HEK293 (cell line): ENCODE results near the gene CCNY.

Source experiments
- CTCF ChIA-PET: fragments of 350-600 bp; formaldehyde crosslinking; extraction: SDS; loops from one replicate; lab custom pipeline; 2021; ENCODE audit warnings: antibody characterized with exemption; lab: Yijun Ruan, JAX
- POLR2A ChIA-PET: fragments of 300-600 bp; formaldehyde crosslinking; extraction: SDS; loops from one replicate; lab custom pipeline; 2020; ENCODE audit warnings: antibody characterized with exemption, inconsistent platforms; lab: Yijun Ruan, JAX
- H3K27ac ChIP-seq: fragments of 200-500 bp; sonication (Bioruptor generic); 2 replicates; pipeline ENCODE4 v1.5.1; 2014; ENCODE audit warnings: low read depth, low read length, control low read depth, inconsistent platforms; ENCODE audit errors: extremely low read depth
- H3K36me3 ChIP-seq, 2 experiments: fragments of 200-500 bp in 1 of 2; sonication (Bioruptor generic) in 1 of 2; 1 replicate in 1 of 2; 2 replicates in 1 of 2; pipeline ENCODE4 v1.5.1; 2014 to 2017; ENCODE audit warnings: inconsistent platforms in 2 of 2, low read length in 2 of 2; ENCODE audit not compliant: control insufficient read depth in 2 of 2, insufficient read depth in 1 of 2
- H3K4me1 ChIP-seq: fragments of 200-500 bp; sonication (Bioruptor generic); 2 replicates; pipeline ENCODE4 v1.5.1; 2014; ENCODE audit warnings: mild to moderate bottlenecking, low read length, inconsistent platforms; ENCODE audit not compliant: control insufficient read depth, insufficient read depth
- H3K4me3 ChIP-seq: 2 replicates; pipeline ENCODE4 v1.5.1; 2011; ENCODE audit warnings: low read depth, mild to moderate bottlenecking, control low read depth, low read length, moderate library complexity
- H3K9me3 ChIP-seq: fragments of 200-500 bp; sonication (Bioruptor generic); 2 replicates; pipeline ENCODE4 v1.5.1; 2014; ENCODE audit warnings: low read depth, low read length, inconsistent platforms; ENCODE audit not compliant: control insufficient read depth, insufficient read depth
- GLIS1 ChIP-seq: fragments of 450-650 bp; formaldehyde crosslinking; IDR thresholded peaks from 2 replicates; pipeline ENCODE4 v1.5.1; 2016; ENCODE audit warnings: missing biosample characterization, missing genetic modification characterization
- KLF16 ChIP-seq: fragments of 450-650 bp; formaldehyde crosslinking; IDR thresholded peaks from 2 replicates; pipeline ENCODE4 v1.5.1; 2017; ENCODE audit warnings: missing biosample characterization, missing genetic modification characterization
- WT1 ChIP-seq: fragments of 450-650 bp; formaldehyde crosslinking; IDR thresholded peaks from 2 replicates; pipeline ENCODE4 v1.5.1; 2016; ENCODE audit warnings: missing biosample characterization, missing genetic modification characterization
- YY1 ChIP-seq: fragments of 450-650 bp; formaldehyde crosslinking; IDR thresholded peaks from 2 replicates; pipeline ENCODE4 v1.5.1; 2018; ENCODE audit warnings: missing biosample characterization, missing genetic modification characterization
- ZIC2 ChIP-seq: fragments of 450-650 bp; formaldehyde crosslinking; IDR thresholded peaks from 2 replicates; pipeline ENCODE4 v1.5.1; 2016; ENCODE audit warnings: missing biosample characterization, missing genetic modification characterization
- ZNF112 ChIP-seq: fragments of 450-650 bp; formaldehyde crosslinking; IDR thresholded peaks from 2 replicates; pipeline ENCODE4 v1.5.0; 2017; ENCODE audit warnings: missing biosample characterization, missing genetic modification characterization
- ZNF223 ChIP-seq: fragments of 450-650 bp; formaldehyde crosslinking; IDR thresholded peaks from 2 replicates; pipeline ENCODE4 v1.5.1; 2016; ENCODE audit warnings: missing biosample characterization, missing genetic modification characterization
- ZNF24 ChIP-seq: fragments of 450-650 bp; formaldehyde crosslinking; IDR thresholded peaks from 2 replicates; pipeline ENCODE4 v1.5.1; 2016; ENCODE audit warnings: missing biosample characterization, missing genetic modification characterization
- ZNF514 ChIP-seq: fragments of 450-650 bp; formaldehyde crosslinking; IDR thresholded peaks from 2 replicates; pipeline ENCODE4 v1.5.1; 2016; ENCODE audit warnings: missing biosample characterization, missing genetic modification characterization
- TF ChIP-seq, protein P1 (sequence below): fragments of 450-650 bp; formaldehyde crosslinking; conservative IDR thresholded peaks from 2 replicates; pipeline ENCODE4 v1.5.1; 2016; ENCODE audit warnings: low read depth, missing biosample characterization, missing genetic modification characterization
- TF ChIP-seq, protein P2 (sequence below): fragments of 450-650 bp; formaldehyde crosslinking; IDR thresholded peaks from 2 replicates; pipeline ENCODE4 v1.5.1; 2017; ENCODE audit warnings: missing biosample characterization, missing genetic modification characterization
- TF ChIP-seq, protein P3 (sequence below): fragments of 450-650 bp; formaldehyde crosslinking; IDR thresholded peaks from 2 replicates; pipeline ENCODE4 v1.5.1; 2016; ENCODE audit warnings: missing biosample characterization, missing genetic modification characterization
- TF ChIP-seq, protein P4 (sequence below): fragments of 450-650 bp; formaldehyde crosslinking; IDR thresholded peaks from 2 replicates; pipeline ENCODE4 v1.5.1; 2016; ENCODE audit warnings: missing biosample characterization, missing genetic modification characterization
- TF ChIP-seq, protein P5 (sequence below): fragments of 450-650 bp; formaldehyde crosslinking; IDR thresholded peaks from 2 replicates; pipeline ENCODE4; 2016; ENCODE audit warnings: missing biosample characterization, missing genetic modification characterization

Gene CCNY

DNA sequence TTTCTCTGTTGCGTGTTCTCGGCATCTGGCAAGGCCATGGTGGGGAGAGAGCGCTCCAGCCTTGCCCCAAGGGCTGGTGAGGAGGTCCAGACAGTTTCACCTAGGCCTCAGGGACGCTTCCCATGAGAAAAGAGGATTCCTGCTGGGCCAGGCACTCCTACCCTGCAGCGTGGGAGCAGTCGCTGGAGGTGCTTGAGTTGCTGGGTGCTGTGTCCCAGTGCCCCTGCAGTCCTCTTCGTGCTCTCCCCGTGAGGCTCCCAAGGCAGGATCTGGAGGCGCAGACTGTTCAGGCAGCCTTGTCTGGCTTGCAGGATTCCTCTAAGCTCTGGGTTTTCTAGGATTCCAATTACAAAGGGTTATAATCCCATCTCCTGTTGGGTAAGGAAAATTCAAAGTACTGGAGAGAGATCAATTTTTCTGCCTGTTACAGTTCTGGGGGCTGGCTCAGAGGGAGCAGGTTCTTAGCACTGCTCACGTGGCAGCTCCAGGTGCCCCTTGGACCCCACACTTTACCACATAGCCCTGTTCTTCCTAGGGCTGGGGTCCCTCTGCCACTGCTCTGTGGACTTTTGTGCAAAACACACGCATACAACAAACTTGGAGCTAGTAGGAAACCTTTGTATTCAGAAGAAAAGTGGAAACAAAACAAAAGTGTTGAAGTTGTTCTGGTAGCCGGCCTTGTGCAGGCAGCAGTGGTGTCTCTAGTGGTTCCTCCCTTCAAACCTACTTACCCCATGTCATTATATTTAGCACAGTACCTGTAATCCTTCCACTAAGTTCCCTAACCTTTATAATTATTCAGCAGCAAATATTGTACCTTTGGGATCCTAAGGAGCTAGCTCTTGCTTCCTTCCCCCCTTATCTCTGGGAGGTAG lies 60.5 kb downstream of the CCNY start:
- ChIA-PET CTCF (no interaction called here), POLR2A (no interaction called here)
- Histone ChIP-seq H3K27ac (no peak overlapping the region), H3K36me3 (no peaks in the 10 kb centered on the region), H3K4me3 (no peak overlapping the region), H3K4me1 (peaks cover 5% of the 10 kb centered on the region), H3K9me3 (no peaks in the 10 kb centered on the region)
- no peak for TF ChIP-seq YY1 (tag by site-specific recombination)
- TF ChIP-seq, protein P1, sequence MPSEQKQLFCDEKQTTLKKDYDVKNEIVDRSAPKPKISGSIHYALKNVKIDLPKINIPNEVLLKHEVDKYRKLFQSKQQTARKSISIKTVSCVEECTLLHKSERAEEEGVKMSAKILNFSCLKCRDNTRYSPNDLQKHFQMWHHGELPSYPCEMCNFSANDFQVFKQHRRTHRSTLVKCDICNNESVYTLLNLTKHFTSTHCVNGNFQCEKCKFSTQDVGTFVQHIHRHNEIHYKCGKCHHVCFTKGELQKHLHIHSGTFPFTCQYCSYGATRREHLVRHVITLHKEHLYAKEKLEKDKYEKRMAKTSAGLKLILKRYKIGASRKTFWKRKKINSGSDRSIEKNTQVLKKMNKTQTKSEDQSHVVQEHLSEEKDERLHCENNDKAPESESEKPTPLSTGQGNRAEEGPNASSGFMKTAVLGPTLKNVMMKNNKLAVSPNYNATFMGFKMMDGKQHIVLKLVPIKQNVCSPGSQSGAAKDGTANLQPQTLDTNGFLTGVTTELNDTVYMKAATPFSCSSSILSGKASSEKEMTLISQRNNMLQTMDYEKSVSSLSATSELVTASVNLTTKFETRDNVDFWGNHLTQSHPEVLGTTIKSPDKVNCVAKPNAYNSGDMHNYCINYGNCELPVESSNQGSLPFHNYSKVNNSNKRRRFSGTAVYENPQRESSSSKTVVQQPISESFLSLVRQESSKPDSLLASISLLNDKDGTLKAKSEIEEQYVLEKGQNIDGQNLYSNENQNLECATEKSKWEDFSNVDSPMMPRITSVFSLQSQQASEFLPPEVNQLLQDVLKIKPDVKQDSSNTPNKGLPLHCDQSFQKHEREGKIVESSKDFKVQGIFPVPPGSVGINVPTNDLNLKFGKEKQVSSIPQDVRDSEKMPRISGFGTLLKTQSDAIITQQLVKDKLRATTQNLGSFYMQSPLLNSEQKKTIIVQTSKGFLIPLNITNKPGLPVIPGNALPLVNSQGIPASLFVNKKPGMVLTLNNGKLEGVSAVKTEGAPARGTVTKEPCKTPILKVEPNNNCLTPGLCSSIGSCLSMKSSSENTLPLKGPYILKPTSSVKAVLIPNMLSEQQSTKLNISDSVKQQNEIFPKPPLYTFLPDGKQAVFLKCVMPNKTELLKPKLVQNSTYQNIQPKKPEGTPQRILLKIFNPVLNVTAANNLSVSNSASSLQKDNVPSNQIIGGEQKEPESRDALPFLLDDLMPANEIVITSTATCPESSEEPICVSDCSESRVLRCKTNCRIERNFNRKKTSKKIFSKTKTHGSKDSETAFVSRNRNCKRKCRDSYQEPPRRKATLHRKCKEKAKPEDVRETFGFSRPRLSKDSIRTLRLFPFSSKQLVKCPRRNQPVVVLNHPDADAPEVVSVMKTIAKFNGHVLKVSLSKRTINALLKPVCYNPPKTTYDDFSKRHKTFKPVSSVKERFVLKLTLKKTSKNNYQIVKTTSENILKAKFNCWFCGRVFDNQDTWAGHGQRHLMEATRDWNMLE, result no peak
- TF ChIP-seq KLF16 (tag by site-specific recombination), result no peak
- peak; percentile 58 for TF ChIP-seq ZIC2 (tag by site-specific recombination)
- TF ChIP-seq ZNF24 (tag by site-specific recombination), result no peak
- TF ChIP-seq ZNF223 (tag by site-specific recombination), result no peak
- TF ChIP-seq ZNF514 (tag by site-specific recombination), result no peak

DNA sequence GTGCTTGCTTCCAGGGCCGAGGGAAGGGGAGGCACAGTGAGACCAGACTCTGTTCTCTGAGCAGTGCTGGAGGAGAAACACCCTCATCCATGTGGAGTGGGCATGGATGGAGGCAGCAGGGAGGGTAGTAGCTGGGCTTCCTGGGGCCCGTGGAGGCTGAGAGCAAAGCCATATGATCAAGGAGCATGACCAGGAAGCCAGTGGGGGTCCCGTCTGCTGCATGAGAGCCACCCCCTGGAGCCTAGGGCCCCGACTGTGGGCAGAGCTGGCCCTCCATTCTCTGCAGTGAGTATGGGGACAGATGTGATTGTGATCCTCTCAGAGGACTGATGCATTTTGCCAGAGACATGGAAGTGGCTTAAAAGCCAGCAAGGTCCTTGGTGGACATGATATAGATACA lies 61.6 kb downstream of the CCNY start:
- H3K9me3 ChIP-seq, result no peaks in the 10 kb centered on the region
- H3K4me1 ChIP-seq, result peaks cover 5% of the 10 kb centered on the region
- no peaks in the 10 kb centered on the region for H3K36me3 ChIP-seq
- POLR2A ChIA-PET, result no interaction called here
- CTCF ChIA-PET, result no interaction called here
- TF ChIP-seq GLIS1 (tag by site-specific recombination), result peak; percentile 89
- TF ChIP-seq ZIC2 (tag by site-specific recombination), result peak; percentile 90
- TF ChIP-seq, protein P2, sequence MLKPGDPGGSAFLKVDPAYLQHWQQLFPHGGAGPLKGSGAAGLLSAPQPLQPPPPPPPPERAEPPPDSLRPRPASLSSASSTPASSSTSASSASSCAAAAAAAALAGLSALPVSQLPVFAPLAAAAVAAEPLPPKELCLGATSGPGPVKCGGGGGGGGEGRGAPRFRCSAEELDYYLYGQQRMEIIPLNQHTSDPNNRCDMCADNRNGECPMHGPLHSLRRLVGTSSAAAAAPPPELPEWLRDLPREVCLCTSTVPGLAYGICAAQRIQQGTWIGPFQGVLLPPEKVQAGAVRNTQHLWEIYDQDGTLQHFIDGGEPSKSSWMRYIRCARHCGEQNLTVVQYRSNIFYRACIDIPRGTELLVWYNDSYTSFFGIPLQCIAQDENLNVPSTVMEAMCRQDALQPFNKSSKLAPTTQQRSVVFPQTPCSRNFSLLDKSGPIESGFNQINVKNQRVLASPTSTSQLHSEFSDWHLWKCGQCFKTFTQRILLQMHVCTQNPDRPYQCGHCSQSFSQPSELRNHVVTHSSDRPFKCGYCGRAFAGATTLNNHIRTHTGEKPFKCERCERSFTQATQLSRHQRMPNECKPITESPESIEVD, result no peak
- TF ChIP-seq, all 188 proteins: peak for 2
- Histone ChIP-seq H3K27ac (no peak overlapping the region), H3K4me3 (no peak overlapping the region)

DNA sequence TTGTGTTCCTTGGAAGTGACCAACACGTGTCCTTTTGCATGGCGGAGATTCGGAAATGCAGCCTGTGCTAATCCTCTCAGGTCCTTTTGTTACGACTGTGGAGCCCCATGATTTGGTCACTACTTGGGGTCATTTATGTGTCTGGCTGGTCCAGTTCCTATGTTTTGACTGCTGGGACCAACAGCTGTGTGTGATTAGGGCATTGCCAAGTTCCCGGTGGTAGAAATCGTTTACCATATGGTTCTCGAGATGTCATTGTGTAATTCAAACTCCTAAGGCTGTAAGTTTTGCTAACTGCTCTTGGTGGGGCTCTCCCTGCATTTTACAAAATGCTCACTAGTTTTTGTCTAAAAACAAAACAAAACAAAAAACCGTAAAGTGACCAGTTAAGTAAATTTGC lies 62.0 kb downstream of the CCNY start:
- Histone ChIP-seq H3K4me1 (peaks cover 5% of the 10 kb centered on the region), H3K9me3 (no peaks in the 10 kb centered on the region)
- CTCF ChIA-PET, result no interaction called here
- TF ChIP-seq ZNF112 (tag by site-specific recombination), result no peak
- TF ChIP-seq WT1 (tag by site-specific recombination), result no peak
- TF ChIP-seq, protein P3, sequence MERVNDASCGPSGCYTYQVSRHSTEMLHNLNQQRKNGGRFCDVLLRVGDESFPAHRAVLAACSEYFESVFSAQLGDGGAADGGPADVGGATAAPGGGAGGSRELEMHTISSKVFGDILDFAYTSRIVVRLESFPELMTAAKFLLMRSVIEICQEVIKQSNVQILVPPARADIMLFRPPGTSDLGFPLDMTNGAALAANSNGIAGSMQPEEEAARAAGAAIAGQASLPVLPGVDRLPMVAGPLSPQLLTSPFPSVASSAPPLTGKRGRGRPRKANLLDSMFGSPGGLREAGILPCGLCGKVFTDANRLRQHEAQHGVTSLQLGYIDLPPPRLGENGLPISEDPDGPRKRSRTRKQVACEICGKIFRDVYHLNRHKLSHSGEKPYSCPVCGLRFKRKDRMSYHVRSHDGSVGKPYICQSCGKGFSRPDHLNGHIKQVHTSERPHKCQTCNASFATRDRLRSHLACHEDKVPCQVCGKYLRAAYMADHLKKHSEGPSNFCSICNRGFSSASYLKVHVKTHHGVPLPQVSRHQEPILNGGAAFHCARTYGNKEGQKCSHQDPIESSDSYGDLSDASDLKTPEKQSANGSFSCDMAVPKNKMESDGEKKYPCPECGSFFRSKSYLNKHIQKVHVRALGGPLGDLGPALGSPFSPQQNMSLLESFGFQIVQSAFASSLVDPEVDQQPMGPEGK (tag by site-specific recombination), result no peak
- TF ChIP-seq, protein P4, sequence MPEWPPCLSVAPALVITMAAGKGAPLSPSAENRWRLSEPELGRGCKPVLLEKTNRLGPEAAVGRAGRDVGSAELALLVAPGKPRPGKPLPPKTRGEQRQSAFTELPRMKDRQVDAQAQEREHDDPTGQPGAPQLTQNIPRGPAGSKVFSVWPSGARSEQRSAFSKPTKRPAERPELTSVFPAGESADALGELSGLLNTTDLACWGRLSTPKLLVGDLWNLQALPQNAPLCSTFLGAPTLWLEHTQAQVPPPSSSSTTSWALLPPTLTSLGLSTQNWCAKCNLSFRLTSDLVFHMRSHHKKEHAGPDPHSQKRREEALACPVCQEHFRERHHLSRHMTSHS (tag by site-specific recombination), result no peak
- TF ChIP-seq, protein P5, sequence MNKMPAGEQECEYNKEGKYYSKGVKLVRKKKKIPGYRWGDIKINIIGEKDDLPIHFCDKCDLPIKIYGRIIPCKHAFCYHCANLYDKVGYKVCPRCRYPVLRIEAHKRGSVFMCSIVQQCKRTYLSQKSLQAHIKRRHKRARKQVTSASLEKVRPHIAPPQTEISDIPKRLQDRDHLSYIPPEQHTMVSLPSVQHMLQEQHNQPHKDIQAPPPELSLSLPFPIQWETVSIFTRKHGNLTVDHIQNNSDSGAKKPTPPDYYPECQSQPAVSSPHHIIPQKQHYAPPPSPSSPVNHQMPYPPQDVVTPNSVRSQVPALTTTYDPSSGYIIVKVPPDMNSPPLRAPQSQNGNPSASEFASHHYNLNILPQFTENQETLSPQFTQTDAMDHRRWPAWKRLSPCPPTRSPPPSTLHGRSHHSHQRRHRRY (tag by site-specific recombination), result no peak
- TF ChIP-seq, all 188 proteins: peak for 0
- Histone ChIP-seq H3K27ac (no peak overlapping the region), H3K36me3 (no peaks in the 10 kb centered on the region), H3K4me3 (no peak overlapping the region)
- POLR2A ChIA-PET, result no interaction called here
